GM19351 (cell line): Measurements from ENCODE around the gene RGS19.

ENCODE experiments used
- ATAC-seq: cut with Tn5 transposase; IDR thresholded peaks from one replicate; pipeline ENCODE4 v1.9.1; 2021; ENCODE audit warnings: mild to moderate bottlenecking, moderate library complexity; ENCODE audit not compliant: unreplicated experiment

RGS19 gene

DNA sequence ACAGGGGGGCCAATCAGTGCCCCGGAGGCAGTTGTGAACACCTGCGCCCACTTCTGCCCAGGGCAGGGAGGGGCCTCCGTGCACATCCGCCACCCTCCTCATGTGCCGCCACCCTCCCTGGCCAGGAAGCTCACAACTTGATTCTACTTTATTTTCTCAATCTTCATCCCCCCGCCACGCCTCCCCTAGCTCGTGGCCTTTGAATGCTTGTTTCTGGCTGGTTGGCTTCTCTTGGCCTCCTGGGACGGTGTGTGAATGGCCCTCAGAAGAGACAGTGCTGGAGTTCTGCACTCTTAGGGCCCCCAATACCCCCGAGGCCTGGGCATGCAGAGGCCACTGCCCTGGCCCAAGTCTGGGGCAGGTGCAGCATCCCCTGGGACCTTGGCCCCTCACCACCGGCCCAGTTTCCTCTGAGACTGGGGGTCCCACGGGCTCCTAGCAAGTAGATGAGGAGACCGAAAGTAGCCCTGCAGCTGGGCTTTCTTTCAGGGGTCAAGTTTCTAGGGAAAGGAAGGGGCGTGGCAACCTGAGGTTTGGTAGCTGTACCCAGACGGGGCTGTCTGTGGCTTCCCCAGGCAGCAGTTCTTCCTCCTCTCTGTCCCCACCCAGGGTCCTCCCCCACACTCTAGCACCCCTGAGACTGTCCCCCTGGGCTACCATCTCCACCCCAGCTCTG, 1.3 kb downstream of the RGS19 start:
- ATAC-seq = no peak

DNA sequence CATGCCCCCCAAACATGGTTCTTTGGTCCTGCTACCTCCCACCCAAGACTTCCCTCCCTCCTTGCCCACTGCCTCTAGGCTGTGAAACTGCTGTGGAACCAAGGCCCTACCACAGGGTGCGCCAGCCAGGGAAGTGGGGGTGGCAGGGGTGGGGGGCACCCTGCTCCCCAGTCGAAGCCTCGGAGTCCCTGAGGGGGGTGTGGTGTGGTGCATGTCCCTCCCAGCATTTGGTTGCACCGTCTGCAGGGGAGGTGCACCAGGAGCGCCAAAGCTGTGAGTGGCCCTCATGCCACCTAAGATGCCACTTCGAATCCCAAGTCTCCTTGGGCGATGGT, 1.8 kb downstream of the RGS19 start:
- no peak for ATAC-seq

DNA sequence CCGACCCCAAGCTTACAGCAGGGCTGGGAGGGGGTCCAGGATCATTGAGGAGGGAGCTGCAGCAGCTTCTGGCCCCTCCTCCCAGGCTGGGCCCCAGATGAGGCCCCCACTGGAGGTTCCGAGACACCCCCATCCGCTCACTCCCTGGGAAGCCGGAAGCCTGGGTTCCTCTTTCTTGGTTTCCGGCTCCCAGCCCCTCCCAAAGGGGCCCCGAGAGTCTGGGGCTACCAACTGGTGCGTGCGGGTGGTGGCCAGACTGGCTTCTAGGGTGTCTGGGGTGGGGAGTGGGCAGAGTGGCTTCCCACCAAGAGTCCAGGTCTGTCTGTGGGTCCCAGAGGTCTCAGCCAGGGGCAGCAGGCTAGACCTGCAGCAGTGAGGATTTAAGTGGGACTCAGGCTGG, 2.2 kb downstream of the RGS19 start:
- no peak for ATAC-seq

DNA sequence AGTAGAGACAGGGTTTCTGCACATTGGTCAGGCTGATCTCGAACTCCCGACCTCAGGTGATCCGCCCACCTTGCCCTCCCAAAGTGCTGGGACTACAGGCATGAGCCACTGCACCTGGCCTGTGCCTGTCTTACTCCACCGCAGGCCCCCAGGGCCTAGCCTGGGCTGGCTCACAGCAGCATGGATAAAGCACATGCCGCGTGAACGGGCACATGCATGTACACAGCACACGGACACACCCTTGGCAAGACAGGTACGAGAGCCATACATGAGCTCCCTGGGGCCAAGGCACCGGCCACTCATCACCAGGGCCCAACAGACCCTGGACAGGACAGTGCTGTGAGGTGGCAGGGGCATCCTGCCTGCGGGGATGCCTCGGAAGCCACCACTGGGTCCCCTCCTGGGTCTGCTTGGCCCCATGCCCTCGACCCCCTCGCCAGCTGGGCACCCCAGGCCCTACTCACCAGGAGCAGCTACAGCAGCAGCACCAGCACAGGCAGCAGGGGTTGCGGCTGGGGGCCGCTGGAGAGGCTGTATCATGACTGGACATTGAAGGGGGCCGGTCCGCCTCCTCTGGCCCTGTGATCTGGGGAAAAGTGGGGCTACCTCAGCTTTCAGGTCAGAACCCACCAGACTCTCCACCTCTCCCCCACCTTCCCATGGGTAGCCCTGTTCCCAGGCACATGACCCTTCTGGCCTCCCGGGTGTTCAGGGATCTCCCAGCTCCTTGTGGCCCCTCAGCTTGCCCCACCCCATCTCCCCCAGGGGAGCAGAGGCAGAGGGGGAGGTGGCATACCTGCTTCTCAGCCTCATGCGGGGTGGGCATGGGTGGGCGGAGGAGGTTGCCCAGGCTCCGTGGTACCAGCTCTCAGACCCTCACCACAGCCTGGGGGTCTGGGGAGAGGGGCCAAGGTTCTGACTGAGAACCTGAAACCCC, 3.0 kb downstream of the RGS19 start:
- ATAC-seq = no peak

DNA sequence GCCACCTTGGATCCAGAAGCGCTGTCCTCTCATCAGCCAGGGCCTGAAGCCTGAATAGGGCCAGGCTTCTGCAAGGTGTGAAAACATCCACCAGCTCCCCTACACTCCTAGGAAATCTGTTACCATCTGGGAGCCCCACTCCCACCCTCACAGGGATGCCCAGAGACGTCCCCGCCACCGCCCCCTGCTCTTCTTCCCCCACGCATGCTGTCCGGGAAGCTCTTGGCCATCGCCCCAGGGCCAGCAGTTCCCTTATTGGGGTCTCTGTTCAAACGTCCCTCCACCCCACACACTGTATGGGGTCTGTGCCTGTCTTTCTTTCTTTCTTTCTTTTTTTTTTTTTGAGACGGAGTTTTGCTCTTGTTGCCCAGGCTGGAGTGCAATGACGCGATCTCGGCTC, 3.8 kb downstream of the RGS19 start:
- no peak for ATAC-seq

DNA sequence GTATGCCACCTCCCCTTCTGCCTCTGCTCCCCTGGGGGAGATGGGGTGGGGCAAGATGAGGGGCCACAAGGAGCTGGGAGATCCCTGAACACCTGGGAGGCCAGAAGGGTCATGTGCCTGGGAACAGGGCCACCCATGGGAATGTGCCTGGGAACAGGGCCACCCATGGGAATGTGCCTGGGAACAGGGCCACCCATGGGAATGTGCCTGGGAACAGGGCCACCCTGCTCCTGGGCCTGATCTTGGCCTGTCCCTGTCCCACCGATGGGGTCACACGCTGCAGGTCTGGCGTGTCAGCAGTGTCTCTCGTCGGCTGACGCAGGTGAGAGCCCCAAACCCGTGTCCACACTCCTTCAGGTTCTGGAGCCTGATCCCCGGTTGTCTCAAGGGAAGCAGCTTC, 4.4 kb downstream of the RGS19 start:
- no peak for ATAC-seq

DNA sequence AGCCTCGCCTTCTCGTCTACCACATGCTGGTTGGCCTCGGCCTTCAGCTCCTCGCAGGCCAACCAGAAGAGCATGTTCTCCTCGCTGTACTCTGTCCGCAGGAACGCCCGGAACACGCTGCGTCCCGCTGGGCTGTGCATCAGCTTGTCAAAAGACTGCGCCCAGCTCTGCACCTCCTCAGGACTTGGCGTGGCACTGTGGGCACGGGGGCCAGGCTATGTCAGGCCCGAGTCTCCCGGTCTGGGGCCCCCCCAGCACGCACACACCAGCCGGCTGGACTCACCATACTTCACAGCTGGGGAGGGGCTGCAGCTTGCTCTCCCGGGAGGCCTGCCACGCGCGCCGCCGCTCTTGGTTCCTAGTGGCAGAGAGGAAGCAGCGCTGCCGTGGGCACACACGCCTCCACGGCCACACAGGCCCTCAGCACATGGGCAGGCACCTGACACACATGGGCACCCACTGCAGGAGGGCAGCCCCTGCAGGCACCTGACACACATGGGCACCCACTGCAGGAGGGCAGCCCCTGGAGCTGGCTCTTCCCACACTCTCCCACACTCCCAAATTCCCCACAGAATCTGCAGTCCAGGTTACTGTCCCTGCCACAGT, 5.0 kb downstream of the RGS19 start:
- no peak for ATAC-seq

DNA sequence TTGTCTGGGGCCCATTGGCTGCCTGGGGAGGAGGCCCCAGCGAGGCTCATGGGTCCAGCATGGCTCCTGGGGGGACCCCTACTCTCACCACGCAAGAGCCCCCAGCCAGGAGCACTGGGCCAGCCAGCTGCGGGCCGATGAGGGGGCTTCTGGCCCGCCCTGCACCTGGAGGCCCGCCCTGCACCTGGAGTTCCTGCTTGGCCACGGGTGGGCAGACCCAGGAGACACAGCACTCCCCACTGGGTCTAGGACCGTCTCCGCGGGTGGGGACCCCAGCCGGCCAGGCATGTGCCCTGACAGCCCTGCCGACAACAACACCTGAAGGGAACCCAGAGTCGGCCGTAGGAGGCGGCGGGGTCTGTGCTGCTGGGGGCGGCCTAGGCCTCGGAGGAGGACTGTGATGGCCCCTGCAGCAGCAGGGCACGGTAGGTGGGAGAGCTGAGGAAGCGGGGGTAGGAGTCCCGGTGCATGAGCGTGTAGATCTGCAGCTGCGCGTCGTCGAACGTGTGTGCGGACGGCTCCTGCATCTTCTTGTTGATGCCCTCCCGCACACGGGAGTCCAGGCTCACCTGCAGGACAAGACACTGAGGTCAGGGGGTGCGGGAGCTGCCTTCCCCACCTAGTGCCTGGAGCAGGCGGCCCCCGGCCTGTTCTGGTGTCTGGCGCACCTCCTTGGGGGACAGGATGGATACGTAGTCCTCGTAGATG, 5.7 kb downstream of the RGS19 start:
- no peak for ATAC-seq

DNA sequence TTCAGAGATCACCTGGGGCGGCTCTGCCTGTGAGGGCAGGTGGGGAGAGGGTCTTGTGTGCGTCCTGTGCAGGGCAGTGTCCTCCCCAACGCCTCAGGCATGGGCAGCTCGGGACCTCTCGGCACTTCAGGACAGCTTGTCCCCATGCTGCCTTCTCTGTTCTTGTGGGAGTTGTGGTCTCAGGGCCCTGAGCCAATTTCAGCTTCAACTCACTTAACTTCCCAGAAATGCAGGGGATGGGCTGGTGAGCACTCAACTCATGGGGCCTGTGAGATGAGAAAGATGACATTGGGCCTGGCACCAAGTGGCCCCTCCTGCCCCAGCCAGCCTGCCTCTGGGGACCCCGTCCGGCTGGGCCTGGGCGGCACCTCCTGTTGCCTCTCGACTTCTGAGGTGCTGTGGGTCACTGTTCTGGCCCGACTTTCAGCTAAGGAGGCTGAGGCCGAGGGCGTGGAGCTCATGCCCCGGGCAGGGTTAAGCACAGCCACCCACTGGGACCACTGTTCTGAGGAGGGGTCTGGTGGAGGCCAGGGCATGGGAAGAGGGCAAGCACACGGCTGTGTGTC, 6.7 kb downstream of the RGS19 start:
- ATAC-seq = no peak

DNA sequence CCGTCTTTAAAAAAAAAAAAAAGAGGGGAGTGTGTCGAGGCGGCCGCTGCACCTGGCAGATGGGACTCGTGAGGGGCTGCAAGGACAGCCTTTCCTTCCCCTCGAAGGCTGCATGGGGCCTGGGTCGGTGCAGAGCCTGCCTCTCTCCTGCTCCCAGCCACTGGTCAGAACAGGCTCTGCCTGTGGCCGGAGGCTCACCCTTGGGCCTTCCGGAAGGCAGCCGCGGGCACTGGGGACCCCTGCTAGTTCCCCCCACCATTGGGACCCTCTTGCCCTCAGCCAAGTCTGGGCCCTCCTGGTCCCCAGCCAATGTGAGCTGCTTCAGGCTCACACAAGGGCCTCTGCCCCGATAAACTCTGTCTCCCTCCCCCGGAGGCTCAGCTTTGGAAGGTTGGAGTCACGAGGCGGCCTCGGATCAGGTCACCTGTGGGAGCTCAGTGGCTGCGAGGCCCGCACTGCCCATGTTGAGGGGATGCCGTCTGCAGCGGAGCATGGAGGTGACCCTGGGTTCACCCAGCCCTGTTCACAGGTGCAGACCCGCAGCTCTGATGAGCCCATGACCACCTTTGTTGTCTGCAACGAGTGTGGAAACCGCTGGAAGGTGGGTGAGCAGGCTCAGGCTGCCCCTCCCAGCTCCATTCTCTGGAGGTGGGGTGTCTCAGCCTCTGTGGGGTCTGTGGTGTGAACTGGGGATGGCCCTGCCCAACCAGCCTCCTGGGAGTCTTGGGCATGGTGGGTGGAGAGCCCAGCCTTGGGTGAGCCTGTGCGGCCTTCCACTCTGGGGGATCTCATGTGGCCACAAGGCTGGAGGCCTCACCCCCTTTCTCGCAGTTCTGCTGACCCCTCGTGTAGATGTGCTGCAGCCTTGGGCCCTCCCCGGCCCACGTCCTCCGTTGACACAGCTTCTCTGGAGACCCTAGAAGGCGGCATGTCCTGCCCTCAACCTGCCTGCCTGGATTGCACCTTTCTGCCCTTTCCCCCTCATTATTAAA, 7.7 kb downstream of the RGS19 start:
- no peak for ATAC-seq

DNA sequence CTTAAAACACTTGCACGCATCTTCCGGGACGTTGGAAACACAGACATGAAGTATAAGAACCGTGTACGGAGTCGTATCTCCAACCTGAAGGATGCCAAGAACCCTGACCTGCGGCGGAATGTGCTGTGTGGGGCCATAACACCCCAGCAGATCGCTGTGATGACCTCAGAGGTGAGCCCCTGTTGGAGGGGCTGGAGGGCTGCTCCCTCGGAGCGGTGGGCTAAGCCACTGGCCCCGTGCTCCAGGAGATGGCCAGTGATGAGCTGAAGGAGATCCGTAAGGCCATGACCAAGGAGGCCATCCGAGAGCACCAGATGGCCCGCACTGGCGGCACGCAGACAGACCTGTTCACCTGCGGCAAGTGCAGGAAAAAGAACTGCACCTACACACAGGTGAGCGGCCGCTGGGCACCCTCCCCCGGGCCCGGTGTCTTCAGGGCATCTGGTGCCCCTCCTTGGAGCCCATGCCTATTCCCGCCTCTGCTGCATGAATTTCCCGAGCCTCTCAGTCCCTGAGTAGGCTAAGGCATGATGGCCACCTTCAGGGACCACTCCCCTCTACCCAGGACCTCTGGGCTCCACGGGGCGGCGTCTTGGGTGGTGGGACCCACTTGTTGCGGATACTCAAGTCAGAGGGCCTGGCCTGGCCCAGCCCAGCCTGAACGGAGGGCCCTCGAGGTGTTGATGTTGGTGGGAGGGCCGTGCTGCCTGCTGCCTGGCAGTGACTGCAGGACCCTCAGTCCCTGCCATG, 8.9 kb downstream of the RGS19 start:
- no peak for ATAC-seq

DNA sequence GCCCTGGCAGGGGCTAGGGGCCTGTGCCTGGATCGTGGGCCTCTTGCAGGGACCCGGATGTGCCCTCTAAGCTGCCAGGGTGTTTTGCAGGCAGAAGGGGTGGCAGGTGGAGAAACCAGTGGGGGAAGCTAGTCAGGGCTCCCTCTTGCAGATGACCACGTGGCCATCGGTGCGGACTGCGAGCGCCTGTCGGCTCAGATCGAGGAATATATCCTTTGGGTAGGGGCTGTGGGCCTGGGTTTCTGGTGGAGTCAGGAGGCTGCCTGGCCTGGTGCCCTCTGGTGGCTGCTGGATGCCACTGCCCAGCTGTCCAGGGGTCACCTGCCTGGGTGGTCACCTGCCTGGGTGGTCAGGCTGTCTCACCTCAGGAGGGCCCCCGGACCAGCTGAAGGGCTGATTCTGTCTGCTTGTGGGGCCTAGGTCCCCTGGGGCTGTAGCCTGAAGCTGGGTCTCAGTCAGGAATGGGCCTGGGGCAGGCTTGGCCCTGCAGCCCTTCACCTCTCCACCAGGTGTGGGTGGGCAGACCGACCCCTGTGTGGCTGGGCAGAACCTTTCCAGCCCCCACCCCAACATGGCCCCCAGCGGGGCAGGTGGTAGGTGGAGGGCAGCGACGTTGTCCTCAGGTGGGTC, 9.6 kb downstream of the RGS19 start:
- no peak for ATAC-seq

DNA sequence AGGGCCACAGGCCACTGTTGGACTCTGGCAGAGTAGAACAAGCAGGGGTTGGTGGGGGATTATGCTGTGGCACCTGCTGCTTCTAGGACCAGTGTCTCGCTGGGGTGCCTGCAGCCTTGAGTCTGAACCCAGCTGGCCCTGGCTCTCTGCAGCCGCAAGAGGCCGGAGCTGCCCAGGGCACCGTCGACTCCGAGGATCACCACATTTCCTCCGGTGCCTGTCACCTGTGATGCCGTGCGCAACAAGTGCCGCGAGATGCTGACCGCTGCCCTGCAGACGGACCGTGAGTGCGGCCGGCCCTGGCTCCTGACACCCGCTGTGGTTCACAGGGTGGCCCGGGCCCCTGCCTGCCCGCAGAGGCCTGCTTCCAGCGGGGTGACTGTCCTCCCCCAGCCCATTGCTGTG, 10.1 kb downstream of the RGS19 start:
- no peak for ATAC-seq

DNA sequence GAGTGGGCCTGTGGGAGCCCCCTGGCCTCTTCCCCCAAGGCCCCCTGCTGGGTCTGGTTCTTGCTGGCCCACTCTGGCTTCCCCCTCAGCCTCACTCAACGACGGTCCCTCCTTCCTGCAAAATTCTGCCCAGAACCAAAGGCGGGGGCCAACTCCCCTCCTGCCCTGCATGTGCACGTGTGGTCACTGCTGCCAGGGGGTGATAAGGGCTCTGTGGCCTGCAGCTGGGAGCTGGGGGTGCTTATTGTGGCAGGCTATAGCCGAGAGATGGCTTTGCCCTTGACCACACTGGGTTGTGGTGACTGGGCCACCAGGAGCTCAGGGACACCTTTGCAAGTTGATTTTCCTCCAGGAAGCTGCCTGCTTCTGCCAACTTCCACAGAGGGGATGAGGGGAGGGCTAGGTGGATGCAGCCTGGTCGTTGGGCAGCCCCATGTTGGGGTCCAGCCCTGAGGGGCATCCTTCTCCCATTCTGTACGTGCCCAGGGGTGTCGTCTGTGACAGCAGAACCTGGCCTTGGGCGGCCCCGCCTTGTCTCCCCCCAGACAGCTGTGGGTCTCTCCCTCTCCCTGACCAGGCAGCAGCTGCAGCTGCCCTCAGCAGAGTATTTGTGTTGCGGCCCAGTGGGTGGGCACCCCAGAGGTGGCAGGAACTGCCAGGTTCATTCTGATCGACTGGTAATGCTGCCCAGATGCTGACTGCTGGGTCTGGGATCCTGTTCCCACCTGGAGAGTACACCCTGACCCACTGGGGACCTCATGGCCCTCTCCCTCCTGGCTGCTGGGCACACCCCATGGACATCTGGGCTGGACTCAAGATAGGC, 10.7 kb downstream of the RGS19 start:
- ATAC-seq = no peak

DNA sequence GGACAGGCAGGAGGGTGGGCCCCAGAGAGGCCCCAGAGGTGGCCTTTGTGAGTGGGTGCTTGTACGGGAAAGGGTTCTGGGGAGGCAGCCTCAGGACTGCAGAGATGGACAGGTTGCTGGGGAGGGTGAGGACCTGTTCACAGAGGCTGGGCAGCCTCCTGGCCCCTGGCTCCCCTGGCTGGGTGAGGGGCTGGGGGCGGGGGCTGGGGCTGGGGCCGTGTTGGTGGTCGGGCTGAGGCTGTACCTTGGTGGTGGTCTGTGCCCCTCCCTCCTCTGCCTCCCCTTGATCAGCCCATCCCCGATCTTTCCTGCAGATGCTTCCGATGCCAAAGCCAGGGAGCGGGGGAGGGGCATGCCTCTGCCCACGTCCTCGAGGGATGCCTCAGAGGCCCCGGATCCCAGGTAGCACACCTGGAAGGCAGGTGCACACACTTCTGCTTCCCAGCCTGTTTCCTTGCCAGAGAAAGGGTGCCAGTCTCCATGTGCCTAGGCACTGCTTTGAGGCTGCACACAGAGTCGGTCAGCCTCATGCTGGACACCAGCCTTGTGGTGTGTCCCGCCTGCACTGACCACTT, 11.5 kb downstream of the RGS19 start:
- no peak for ATAC-seq

DNA sequence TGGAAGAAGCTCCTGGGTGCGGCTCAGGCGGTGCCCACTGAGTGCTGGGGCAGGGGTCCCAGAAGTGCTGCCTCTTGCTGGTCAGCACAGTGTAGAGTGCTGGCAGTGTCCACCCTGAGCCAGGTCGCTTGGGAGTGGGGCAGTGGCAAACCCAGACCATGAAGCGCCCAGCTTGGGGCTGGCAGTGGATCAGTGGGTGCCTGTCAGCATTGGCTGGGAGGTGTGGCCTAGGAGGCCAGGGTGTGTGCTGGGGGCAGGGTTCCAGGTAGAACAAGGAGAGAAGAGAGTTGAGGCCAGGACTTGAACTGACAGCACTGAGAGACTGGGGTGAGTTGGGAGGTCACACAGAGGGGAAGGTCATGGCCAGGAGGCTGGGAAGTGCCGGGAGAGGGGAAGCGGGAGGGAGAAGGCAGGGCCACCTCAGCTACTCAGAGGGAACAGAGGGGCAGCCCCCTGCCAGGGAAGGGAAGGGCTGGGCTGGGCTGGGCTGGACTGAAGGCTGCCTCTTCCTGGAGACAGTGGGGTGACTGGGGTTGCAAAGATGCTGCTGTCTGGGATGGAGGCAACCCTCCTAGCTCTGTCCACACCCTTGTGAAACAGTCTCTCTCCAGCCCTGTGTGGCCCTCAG, 12.2 kb downstream of the RGS19 start:
- ATAC-seq = no peak

DNA sequence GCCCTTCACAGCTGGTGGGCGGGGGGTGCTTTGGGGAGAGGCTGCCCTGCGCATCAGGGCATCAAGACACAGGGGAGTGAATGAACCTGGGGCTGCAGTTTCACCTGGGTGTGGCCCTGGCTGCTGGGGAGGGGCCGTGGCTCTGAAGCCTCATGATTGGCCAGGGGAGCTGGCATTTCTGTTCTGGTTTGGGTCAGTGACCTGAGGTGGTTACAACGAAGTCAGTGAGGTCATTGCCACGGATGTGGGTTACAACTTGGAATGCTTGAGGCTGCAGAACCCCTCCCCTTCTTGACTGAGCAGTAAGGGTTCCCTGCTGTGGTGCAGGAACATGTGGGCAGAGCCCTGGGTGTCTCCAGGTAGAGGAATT, 13.4 kb downstream of the RGS19 start:
- ATAC-seq = peak; percentile 59
